ENCODE results near the gene CYP1B1.
"Not testable (repeated sequence)": the region's sequence is repeated elsewhere in the genome, so short reads cannot be mapped to it uniquely, and the experiment has no call there.

Gene CYP1B1

GRCh38 chr2:38075507-38076151 is at the start of gene CYP1B1:
TSS of gene CYP1B1 (minus strand) at chr2:38076151. CDS start at chr2:38075388, 763 bp downstream.
- no peak for DNase-seq

DNA sequence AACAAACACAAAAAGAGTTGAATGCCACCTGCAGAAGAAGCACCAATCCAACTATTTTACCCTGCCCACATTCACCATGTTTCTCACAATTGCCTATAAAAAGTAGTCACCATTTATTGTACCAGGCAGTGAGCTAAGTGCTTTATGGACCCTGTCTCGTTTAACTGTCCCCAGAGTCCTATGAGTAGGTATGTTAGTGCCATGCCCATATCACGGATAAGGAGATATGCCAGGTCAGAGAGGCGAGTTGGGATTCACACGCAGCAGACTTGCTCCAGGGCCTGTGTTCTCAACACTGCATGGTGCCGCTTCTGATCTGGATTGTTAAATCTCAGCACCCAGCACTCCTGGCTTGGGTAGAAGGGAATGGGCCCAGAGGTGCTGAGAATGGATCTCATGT is 49.1 kb upstream of the CYP1B1 start:
- DNase-seq, result no peak

GRCh38 chr2:38123911-38124310 is 48.0 kb upstream of the CYP1B1 start:
- no peak for DNase-seq

- no peak for DNase-seq
Measured at GRCh38 chr2:38122344-38122743, 46.4 kb upstream of the CYP1B1 start.

DNA sequence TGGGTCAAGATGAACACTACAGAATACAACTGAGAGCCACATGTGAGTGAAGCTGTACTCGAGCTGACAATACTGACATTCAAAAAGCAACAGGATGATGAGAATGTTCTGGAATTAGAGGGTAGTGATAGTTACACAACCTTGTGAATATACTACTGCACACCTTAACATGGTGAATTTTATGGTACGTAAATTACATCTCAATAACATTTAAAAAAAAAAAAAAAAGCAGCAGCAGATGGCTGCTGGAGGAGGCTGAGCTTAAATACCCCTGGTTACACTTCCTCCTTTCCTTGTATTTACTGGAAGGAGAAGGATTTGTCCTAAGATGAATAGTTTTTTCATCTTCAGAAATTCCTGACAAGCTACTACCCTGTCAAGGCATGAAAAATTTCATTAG is 45.5 kb upstream of the CYP1B1 start:
- no peak for DNase-seq

- no peak for DNase-seq
Measured at GRCh38 chr2:38120829-38121228, 44.9 kb upstream of the CYP1B1 start.

GRCh38 chr2:38120264-38120592 is 44.3 kb upstream of the CYP1B1 start:
- DNase-seq, result no peak

- DNase-seq, result no peak
Measured at GRCh38 chr2:38116762-38117161, 40.8 kb upstream of the CYP1B1 start.

DNA sequence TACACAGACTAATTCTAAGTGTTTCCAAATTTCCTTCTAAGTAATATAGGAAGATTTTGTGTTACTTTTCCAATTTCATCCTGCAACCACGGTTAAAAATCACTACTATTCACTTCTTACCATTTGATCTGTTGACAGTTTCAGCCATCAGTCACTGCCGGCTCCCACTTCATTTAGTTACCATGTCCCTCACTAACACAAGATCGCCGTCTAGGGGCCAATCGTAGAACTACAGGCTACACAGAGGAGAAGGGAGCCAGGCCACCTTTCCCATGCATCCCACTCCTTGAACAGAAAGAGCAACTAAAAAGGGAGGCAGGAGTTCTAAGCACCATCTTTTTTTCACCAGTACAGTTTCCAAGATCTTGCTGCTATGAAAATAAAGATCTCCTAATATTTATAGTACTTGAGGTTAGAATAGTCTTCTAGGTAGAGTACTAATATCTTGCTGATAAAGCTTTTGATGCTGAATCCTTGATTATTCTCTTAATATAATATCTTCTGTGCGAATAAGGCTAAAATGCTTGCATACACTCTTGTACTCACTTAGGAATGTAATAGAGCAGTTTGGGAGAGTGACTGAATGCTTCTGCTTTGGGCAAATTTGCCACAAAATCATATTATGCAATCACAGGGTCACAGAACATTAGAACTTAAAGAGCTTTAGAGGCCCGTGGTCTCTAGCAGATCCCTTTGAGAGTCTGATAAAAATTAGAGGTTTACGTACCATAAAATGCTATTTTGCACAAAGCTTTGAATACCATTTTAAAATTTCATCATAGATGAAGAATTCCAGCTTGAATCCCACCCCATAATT is 39.5 kb upstream of the CYP1B1 start:
- DNase-seq, result peak; percentile 48

GRCh38 chr2:38113981-38114708 is 38.2 kb upstream of the CYP1B1 start:
- no peak for DNase-seq

DNA sequence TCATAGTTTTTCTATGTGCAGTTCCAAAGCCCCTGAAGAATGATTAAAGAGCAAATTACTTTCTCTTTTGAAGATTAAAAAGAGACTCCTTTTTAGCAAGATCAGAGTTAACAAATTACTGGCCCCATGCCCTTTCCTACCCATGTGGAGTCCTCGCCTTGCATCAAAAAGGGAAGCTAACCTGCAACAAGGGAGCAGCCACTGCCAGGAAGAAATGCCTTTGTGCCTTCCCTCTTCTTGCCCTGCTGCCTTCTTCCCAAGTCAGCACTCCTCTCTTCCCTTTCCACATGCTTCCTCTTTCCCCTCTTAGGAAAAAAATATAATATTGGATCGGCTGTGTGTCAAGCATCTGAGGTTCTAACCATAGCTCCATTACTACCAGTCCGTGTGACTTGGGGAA is 37.1 kb upstream of the CYP1B1 start:
- no peak for DNase-seq

DNA sequence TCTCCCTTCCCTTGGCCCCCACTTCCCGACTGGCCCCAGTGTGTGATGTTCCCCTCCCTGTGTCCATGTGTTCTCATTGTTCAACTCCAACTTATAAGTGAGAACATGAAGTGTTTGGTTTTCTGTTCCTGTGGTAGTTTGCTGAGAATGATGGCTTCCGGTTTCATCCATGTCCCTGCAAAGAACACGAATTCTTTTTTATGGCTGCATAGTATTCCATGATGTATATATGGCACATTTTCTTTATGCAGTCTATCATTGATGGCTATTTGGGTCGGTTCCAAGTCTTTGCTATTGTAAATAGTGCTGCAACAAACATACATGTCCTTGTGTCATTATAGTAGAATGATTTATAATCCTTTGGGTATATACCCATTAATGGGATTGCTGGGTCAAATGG is 35.4 kb upstream of the CYP1B1 start:
- not testable (repeated sequence) for DNase-seq

GRCh38 chr2:38109732-38110181 is 33.8 kb upstream of the CYP1B1 start:
- DNase-seq, result no peak

GRCh38 chr2:38108907-38109731 is 33.2 kb upstream of the CYP1B1 start:
- no peak for DNase-seq

DNA sequence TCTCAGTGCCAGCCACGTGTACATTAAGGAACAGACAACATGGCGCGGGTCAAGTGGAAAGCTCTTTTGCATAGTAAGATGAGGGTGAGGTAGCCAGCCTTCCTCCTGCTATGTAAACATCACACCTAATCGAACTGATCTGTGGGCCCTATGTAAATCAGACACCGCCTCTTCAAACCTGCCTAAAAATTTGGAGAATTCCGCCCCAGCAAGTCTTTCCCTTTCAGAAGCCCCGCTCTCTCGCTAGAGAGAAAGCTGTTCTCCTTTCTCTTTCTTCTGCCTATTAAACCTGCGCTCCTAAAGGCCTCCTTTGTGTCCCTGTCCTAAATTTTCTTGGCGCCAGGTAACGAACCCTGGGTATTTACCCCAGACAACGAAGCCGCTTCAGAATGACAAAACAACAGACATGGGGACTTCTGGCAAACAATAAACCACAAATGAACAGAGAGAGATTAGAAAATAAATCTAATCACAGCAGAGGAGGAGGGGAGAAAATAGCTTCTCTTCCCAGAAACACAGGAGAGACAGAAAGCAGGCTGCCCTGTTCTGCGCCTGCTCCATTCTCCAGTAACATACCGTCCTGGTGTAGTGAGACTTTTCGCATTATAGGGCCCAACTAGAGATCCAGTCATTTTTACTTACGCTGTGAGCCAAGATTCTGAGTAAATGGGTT is 31.9 kb upstream of the CYP1B1 start:
- no peak for DNase-seq

DNA sequence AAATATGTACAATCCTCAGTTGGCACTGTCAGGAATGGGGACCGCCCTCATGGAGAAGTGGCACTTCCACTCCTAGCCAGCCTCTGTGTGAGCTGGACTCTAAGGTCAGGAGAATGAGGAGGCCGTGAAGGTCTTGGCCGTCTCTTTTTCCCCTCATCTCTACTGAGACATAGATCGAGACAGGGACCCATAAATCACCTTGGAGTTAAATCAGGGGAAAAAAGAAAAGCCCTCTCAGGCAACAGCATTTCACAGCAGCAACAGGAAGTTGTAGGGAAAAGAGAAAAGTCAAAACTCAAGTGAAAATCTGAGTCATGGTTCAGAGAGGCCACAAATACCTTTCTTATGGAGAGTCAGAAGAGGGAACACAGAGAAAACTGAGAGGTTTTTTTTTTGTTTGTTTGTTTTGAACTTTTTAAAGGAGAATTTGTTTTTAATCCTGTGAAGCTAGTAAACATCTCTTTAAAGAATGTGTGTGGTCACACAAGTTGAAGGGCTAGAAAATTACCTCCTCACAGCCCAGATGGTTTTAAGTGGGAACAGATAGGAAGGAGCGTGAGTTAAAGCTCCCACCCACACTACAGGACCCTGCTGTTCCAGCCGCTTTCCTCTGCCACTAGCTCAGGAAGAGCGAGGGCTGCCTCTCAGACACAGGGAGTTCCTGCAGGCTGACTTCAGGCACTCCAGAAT is 30.6 kb upstream of the CYP1B1 start:
- no peak for DNase-seq

GRCh38 chr2:38105922-38106321 is 30.0 kb upstream of the CYP1B1 start:
- no peak for DNase-seq

DNA sequence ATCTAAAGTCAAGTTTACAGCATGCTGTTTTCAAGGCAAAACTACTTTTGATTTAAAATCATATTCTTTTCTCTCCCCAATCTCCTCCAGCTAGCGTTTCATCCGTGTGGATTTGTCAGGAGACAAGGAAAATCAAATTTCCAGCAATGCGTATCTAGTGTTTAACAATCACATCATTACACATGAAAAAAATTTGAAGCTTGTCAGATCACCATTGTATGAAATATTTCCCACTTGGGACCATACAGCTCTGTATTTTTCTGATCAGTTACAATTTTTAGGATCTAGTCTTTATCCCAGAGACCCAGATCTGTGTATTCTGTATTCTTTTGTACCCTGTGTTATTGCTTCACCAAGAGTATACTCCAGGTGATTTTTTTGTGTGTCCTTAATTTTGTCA is 28.6 kb upstream of the CYP1B1 start:
- DNase-seq, result no peak

DNA sequence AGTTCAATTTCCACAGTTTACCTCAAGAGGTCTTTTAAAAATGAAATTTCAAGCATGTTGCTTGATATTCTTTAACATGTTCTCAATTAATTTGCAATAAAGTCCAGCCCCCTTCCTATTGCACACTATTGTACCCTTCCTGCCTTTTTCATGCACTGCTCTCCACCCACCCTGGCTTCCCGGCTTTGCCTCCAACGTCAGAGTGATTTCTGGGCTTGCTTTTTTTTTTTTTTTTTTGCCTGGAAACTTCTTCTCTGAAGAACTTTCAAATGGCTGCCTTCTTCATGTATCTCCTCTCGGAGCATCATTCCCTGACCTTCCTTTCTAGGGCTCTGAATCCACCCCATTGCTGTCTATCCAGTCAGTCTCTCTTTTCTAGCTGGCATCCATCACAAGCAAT is 24.4 kb upstream of the CYP1B1 start:
- DNase-seq, result no peak

DNA sequence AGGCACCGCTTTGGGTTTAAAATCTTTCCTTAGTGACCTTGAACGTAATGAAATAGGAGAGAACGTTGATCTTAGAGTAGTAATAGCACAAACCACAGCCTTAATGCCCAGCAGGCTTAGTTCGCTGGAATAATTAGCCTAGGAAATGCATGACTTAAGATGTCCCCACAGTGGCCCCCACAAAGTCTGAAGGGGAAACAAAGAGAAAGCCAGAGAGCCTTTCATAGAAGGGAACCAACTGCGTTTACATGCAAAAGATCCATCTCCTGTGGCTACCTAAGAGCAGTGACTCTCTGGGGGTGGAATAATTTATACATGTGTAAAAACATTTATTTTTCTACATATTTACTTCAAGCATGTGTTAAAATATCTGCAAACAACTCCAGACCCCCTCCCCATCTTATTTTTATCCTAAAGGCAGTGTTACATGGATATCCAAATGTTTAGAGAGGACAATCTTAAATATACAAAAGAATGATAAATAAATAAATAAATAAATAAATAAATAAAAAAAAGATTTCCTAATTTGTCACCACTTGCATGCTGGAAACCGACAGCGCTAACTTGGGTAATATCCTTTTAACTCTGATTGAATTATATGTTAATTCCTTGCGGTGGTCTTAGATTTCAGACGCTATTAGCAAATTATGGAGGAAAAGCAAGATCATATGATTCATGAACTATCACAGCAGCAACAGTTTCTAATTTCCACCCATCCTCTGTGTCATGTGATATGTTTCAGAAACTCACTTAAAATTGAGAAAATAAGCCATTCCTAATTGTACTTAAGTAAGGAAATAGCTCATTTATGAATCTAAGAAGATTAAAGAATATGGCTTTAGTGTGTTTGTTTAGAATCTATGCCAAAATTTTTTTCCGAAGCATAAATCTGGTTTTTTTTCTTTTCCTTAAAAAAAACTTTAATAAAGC is 23.4 kb upstream of the CYP1B1 start:
- no peak for DNase-seq

All from NCI-H1105 (cell line).